ENCODE measurements around the gene ZNF750. TPM values are rescaled to one million over a fixed set of nuclear protein-coding genes. Genes with fewer than 3 reads are reported as not detected.

ZNF750 gene
- total and polyA plus RNA-seq, 2 experiments from 2014 or later = 0.13 to 0.17 TPM

DNA sequence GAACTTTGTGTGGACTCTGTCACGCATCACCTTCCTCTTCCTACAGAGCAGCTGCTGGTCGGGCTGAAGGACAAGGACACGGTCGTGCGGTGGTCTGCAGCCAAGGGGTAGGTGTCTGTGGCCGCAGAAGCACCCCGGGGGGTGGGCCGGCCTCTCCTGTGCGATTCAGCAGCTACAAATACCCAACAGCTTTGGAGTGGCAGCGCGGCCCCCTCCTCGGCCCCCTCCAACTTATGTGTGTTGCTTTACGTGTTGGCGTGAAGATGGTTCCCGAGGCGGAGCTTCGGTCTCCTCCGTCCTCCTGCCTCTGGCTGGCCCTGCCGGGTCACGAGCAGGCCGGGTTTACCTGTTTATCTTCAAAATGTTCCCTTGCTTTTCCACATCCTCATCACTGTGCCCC lies 32.3 kb downstream of the ZNF750 start (continued):
- TF ChIP-seq, protein P1, sequence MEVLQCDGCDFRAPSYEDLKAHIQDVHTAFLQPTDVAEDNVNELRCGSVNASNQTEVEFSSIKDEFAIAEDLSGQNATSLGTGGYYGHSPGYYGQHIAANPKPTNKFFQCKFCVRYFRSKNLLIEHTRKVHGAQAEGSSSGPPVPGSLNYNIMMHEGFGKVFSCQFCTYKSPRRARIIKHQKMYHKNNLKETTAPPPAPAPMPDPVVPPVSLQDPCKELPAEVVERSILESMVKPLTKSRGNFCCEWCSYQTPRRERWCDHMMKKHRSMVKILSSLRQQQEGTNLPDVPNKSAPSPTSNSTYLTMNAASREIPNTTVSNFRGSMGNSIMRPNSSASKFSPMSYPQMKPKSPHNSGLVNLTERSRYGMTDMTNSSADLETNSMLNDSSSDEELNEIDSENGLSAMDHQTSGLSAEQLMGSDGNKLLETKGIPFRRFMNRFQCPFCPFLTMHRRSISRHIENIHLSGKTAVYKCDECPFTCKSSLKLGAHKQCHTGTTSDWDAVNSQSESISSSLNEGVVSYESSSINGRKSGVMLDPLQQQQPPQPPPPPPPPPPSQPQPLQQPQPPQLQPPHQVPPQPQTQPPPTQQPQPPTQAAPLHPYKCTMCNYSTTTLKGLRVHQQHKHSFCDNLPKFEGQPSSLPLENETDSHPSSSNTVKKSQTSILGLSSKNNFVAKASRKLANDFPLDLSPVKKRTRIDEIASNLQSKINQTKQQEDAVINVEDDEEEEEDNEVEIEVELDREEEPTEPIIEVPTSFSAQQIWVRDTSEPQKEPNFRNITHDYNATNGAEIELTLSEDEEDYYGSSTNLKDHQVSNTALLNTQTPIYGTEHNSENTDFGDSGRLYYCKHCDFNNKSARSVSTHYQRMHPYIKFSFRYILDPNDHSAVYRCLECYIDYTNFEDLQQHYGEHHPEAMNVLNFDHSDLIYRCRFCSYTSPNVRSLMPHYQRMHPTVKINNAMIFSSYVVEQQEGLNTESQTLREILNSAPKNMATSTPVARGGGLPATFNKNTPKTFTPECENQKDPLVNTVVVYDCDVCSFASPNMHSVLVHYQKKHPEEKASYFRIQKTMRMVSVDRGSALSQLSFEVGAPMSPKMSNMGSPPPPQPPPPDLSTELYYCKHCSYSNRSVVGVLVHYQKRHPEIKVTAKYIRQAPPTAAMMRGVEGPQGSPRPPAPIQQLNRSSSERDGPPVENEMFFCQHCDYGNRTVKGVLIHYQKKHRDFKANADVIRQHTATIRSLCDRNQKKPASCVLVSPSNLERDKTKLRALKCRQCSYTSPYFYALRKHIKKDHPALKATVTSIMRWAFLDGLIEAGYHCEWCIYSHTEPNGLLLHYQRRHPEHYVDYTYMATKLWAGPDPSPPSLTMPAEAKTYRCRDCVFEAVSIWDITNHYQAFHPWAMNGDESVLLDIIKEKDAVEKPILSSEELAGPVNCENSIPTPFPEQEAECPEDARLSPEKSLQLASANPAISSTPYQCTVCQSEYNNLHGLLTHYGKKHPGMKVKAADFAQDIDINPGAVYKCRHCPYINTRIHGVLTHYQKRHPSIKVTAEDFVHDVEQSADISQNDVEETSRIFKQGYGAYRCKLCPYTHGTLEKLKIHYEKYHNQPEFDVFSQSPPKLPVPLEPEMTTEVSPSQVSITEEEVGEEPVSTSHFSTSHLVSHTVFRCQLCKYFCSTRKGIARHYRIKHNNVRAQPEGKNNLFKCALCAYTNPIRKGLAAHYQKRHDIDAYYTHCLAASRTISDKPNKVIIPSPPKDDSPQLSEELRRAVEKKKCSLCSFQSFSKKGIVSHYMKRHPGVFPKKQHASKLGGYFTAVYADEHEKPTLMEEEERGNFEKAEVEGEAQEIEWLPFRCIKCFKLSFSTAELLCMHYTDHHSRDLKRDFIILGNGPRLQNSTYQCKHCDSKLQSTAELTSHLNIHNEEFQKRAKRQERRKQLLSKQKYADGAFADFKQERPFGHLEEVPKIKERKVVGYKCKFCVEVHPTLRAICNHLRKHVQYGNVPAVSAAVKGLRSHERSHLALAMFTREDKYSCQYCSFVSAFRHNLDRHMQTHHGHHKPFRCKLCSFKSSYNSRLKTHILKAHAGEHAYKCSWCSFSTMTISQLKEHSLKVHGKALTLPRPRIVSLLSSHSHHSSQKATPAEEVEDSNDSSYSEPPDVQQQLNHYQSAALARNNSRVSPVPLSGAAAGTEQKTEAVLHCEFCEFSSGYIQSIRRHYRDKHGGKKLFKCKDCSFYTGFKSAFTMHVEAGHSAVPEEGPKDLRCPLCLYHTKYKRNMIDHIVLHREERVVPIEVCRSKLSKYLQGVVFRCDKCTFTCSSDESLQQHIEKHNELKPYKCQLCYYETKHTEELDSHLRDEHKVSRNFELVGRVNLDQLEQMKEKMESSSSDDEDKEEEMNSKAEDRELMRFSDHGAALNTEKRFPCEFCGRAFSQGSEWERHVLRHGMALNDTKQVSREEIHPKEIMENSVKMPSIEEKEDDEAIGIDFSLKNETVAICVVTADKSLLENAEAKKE (CRISPR knock-in tag; IDR thresholded peaks at IDR 0.05) = no peak
- no peak for TF ChIP-seq ZNF114 (CRISPR knock-in tag; IDR thresholded peaks at IDR 0.05)
- TF ChIP-seq POLR2AphosphoS5 (IDR thresholded peaks at IDR 0.05; ENCODE audit: low read depth) = no peak
- TF ChIP-seq EZH2 (IDR thresholded peaks at IDR 0.05; ENCODE audit: low read depth, unreplicated experiment) = no peak
- TF ChIP-seq JUNB (IDR thresholded peaks at IDR 0.05; ENCODE audit: unreplicated experiment) = no peak
- TF ChIP-seq EZH2phosphoT487 (IDR thresholded peaks at IDR 0.05; ENCODE audit: unreplicated experiment) = no peak
- TF ChIP-seq NANOG (IDR thresholded peaks at IDR 0.05; ENCODE audit: borderline replicate concordance) = no peak

DNA sequence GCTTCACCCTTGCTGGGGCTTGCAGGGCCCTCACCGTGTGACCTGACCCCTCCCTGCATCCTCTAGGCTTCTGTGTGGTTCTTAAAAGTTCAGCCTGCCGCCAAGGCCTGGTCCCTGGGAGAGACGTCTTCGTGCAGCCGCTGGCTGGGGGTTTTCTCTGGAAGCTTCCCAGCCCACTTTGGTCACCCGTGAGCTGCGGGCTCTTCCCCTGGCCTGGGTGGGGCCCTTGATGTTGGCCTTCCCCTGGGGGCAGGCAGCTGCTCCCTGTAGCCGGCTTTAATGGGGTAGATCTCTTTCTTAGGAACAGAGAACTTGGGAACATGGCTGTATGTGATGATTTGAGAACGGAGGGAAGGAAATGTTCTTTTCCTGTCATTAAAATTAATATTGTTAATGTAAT lies 32.7 kb downstream of the ZNF750 start:
- Mint-ChIP-seq H3K4me1 (peaks cover 8% of the 10 kb centered on the region; the same call in 2 of the 3 replicates), H3K4me3 (no peak overlapping the region), H3K27ac (no peak overlapping the region), H3K9me3 (peaks cover 8% of the 10 kb centered on the region), H3K27me3 (ENCODE audit: insufficient read depth, low read depth, poor library complexity) (peaks cover 9% of the 10 kb centered on the region), H3K36me3 (ENCODE audit: low read depth) (peaks cover 36% of the 10 kb centered on the region)
- Histone ChIP-seq H4K20me1 (replicated peaks; ENCODE audit: insufficient read depth) (no peaks in the 10 kb centered on the region; the same call in none of the 2 replicates), H3K79me2 (replicated peaks; ENCODE audit: insufficient read depth) (peaks cover 15% of the 10 kb centered on the region), H3F3A (replicated peaks; ENCODE audit: low read depth) (no peaks in the 10 kb centered on the region), H3K27ac (ENCODE audit: low read depth) (no peak overlapping the region), H2AFZ (no peak overlapping the region), H3K4me3 (no peak overlapping the region), H3K4me1 (ENCODE audit: insufficient read depth) (no peaks in the 10 kb centered on the region), H3K9me2 (ENCODE audit: insufficient read depth) (no peaks in the 10 kb centered on the region), H3K27me3 (ENCODE audit: insufficient read depth) (no peaks in the 10 kb centered on the region), H3K36me3 (ENCODE audit: insufficient read depth) (0 out of 2 replicates have a peak, but pooled peaks cover 4% of the 10 kb centered on the region), H3K4me2 (no peak overlapping the region)
- ATAC-seq (no peak), DNase-seq (ENCODE audit: low spot score) (no peak)
- TF ChIP-seq, protein P2, sequence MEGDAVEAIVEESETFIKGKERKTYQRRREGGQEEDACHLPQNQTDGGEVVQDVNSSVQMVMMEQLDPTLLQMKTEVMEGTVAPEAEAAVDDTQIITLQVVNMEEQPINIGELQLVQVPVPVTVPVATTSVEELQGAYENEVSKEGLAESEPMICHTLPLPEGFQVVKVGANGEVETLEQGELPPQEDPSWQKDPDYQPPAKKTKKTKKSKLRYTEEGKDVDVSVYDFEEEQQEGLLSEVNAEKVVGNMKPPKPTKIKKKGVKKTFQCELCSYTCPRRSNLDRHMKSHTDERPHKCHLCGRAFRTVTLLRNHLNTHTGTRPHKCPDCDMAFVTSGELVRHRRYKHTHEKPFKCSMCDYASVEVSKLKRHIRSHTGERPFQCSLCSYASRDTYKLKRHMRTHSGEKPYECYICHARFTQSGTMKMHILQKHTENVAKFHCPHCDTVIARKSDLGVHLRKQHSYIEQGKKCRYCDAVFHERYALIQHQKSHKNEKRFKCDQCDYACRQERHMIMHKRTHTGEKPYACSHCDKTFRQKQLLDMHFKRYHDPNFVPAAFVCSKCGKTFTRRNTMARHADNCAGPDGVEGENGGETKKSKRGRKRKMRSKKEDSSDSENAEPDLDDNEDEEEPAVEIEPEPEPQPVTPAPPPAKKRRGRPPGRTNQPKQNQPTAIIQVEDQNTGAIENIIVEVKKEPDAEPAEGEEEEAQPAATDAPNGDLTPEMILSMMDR (conservative IDR thresholded peaks at IDR 0.05; ENCODE audit: low read depth in 2 of 2) = no peak
- TF ChIP-seq NANOG (IDR thresholded peaks at IDR 0.05; ENCODE audit: borderline replicate concordance) (no peak), JUNB (IDR thresholded peaks at IDR 0.05; ENCODE audit: unreplicated experiment) (no peak), EZH2 (IDR thresholded peaks at IDR 0.05; ENCODE audit: low read depth, unreplicated experiment) (no peak), EZH2phosphoT487 (IDR thresholded peaks at IDR 0.05; ENCODE audit: unreplicated experiment) (no peak), POLR2AphosphoS5 (IDR thresholded peaks at IDR 0.05; ENCODE audit: low read depth) (no peak), ZNF331 (CRISPR knock-in tag; IDR thresholded peaks at IDR 0.05; ENCODE audit: low read depth) (no peak)
- TF ChIP-seq, protein P3, sequence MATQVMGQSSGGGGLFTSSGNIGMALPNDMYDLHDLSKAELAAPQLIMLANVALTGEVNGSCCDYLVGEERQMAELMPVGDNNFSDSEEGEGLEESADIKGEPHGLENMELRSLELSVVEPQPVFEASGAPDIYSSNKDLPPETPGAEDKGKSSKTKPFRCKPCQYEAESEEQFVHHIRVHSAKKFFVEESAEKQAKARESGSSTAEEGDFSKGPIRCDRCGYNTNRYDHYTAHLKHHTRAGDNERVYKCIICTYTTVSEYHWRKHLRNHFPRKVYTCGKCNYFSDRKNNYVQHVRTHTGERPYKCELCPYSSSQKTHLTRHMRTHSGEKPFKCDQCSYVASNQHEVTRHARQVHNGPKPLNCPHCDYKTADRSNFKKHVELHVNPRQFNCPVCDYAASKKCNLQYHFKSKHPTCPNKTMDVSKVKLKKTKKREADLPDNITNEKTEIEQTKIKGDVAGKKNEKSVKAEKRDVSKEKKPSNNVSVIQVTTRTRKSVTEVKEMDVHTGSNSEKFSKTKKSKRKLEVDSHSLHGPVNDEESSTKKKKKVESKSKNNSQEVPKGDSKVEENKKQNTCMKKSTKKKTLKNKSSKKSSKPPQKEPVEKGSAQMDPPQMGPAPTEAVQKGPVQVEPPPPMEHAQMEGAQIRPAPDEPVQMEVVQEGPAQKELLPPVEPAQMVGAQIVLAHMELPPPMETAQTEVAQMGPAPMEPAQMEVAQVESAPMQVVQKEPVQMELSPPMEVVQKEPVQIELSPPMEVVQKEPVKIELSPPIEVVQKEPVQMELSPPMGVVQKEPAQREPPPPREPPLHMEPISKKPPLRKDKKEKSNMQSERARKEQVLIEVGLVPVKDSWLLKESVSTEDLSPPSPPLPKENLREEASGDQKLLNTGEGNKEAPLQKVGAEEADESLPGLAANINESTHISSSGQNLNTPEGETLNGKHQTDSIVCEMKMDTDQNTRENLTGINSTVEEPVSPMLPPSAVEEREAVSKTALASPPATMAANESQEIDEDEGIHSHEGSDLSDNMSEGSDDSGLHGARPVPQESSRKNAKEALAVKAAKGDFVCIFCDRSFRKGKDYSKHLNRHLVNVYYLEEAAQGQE (IDR thresholded peaks at IDR 0.05; ENCODE audit: unreplicated experiment) = no peak

Data from GM23338 (cell line).